Ovary (tissue), 1 donor: ENCODE measurements around the gene PTPRJ.

Source experiments
- EP300 ChIP-seq: sonication (generic); formaldehyde crosslinking; IDR thresholded peaks from one replicate; pipeline ENCODE4 v1.6.1; 2017; ENCODE audit warnings: antibody characterized with exemption
- POLR2A ChIP-seq: fragments of 450-650 bp; IDR thresholded peaks from one replicate; pipeline ENCODE4 v1.6.1; 2017; ENCODE audit warnings: antibody characterized with exemption, mild to moderate bottlenecking, moderate library complexity

- TF ChIP-seq POLR2A (no peak), EP300 (no peak)
Observed at GRCh38 chr11:48005831-48006270, 25.5 kb downstream of the PTPRJ start.
